Neural progenitor cell (in vitro differentiated cells): Measurements from ENCODE around the gene TRIM3.

ENCODE experiments used
- EZH2 ChIP-seq: fragments of 200-600 bp; sonication (generic); IDR thresholded peaks from 2 replicates; pipeline ENCODE4 v1.6.1; 2017; ENCODE audit warnings: antibody characterized with exemption, mild to moderate bottlenecking, moderate library complexity
- EZH2phosphoT487 ChIP-seq: fragments of 200-600 bp; sonication (generic); IDR thresholded peaks from 2 replicates; pipeline ENCODE4 v1.6.1; 2017; ENCODE audit warnings: antibody characterized with exemption
- TF ChIP-seq, protein P1 (sequence below): fragments of 200-600 bp; sonication (generic); IDR thresholded peaks from 2 replicates; pipeline ENCODE4 v1.5.1; 2017; ENCODE audit warnings: antibody characterized with exemption, mild to moderate bottlenecking

DNA sequence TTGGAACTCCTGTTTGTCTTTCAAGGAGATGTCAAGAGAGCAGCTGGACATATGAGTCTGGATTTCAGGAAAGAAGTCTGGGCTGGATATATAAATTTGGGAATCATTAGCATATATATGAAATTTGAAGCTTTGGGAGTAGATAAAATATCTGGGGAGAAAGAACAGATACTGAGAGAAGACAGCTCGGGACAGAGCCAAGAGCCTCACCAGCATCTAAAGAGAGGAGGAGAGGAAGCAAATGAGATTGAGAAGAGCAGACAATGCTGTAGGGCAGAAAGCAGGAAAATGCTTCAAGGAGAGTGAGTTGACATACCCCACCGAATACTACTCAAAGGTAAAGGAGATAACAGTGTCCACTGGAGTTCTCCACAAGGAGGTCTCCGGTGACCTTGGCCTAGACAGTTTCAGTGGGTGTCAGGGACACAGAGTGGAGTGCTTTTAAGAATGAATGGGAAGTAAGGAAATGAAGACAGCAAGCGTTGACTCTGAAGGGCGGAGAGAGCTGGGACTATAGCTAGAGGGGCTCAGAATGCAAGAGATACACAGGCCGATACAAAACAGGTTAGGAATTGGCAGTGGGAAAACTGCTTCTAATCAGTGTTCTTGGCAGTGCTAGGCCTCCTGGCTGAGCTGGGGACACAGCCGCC lies 55.7 kb downstream of the TRIM3 start:
- TF ChIP-seq, protein P1, sequence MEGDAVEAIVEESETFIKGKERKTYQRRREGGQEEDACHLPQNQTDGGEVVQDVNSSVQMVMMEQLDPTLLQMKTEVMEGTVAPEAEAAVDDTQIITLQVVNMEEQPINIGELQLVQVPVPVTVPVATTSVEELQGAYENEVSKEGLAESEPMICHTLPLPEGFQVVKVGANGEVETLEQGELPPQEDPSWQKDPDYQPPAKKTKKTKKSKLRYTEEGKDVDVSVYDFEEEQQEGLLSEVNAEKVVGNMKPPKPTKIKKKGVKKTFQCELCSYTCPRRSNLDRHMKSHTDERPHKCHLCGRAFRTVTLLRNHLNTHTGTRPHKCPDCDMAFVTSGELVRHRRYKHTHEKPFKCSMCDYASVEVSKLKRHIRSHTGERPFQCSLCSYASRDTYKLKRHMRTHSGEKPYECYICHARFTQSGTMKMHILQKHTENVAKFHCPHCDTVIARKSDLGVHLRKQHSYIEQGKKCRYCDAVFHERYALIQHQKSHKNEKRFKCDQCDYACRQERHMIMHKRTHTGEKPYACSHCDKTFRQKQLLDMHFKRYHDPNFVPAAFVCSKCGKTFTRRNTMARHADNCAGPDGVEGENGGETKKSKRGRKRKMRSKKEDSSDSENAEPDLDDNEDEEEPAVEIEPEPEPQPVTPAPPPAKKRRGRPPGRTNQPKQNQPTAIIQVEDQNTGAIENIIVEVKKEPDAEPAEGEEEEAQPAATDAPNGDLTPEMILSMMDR: no peak
- TF ChIP-seq EZH2phosphoT487: no peak
- no peak for TF ChIP-seq EZH2
